Mesothelial cell of epicardium (in vitro differentiated cells): ENCODE results near the gene RELT. TPM values are rescaled to one million over a fixed set of nuclear protein-coding genes. Genes with fewer than 3 reads are reported as not detected.

Experiments
- DNase-seq, 2 experiments: peaks; one replicate each; pipeline ENCODE4 v3.0.0; 2021; ENCODE audit warnings: low spot score in 2 of 2; ENCODE audit not compliant: unreplicated experiment in 2 of 2
- H3K27ac Mint-ChIP-seq: 2 replicates; pipeline ENCODE4 v1.8.0; 2021; ENCODE audit warnings: mixed read lengths
- H3K27me3 Mint-ChIP-seq: 2 replicates; pipeline ENCODE4 v1.8.0; 2021; ENCODE audit warnings: low read depth, mixed read lengths
- H3K36me3 Mint-ChIP-seq: 2 replicates; pipeline ENCODE4 v1.8.0; 2021; ENCODE audit warnings: mixed read lengths
- H3K4me1 Mint-ChIP-seq: 2 replicates; pipeline ENCODE4 v1.8.0; 2021; ENCODE audit warnings: mixed read lengths
- H3K4me3 Mint-ChIP-seq: 2 replicates; pipeline ENCODE4 v1.8.0; 2021; ENCODE audit warnings: mild to moderate bottlenecking, moderate library complexity, mixed read lengths
- H3K9me3 Mint-ChIP-seq: 2 replicates; pipeline ENCODE4 v1.8.0; 2021; ENCODE audit warnings: mixed read lengths
- CTCF ChIP-seq: fragments of 200-600 bp; sonication (generic); IDR thresholded peaks from one replicate; pipeline ENCODE4 v1.5.0; 2021; ENCODE audit warnings: antibody characterized with exemption; ENCODE audit not compliant: unreplicated experiment
- total RNA-seq: library from RNA; stranded (reverse); gene quantifications from 3 replicates; pipeline ENCODE4 v1.2.1, GENCODE V29; 2021

The RELT gene
- total RNA-seq, 1 donor from 2014 or later = 5.1 TPM

GRCh38 chr11:73426219-73426850 is 50.1 kb downstream of the RELT start:
- no peak for DNase-seq
- Mint-ChIP-seq H3K4me1 (peaks cover 7% of the 10 kb centered on the region), H3K27me3 (no peaks in the 10 kb centered on the region), H3K27ac (peak overlapping the region; percentile 25), H3K9me3 (no peaks in the 10 kb centered on the region), H3K36me3 (no peaks in the 10 kb centered on the region), H3K4me3 (no peak overlapping the region)
- TF ChIP-seq CTCF = no peak

DNA sequence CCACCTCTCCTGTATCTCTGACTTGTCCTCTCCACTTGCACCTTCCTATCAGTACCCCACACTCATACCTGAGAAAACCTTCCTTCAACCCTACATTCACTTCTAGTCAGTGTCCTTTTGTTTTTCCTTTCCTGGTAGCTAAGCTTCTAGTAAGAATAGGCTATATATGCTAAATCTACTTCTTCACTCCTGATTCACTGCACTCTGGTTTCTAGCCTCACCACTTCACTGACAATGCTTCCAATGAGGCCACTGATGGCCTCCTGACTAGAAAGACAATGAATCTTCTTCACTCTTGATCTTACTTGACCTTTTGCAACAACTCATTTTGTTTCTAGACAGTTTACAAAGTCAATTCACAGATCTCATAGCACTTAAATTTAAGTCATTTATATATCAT is 52.0 kb downstream of the RELT start:
- Mint-ChIP-seq H3K9me3 (no peaks in the 10 kb centered on the region), H3K36me3 (no peaks in the 10 kb centered on the region), H3K27me3 (no peaks in the 10 kb centered on the region), H3K27ac (no peak overlapping the region), H3K4me1 (peaks cover 5% of the 10 kb centered on the region), H3K4me3 (no peak overlapping the region)
- no peak for TF ChIP-seq CTCF
- no peak for DNase-seq

- DNase-seq = no peak
- Mint-ChIP-seq H3K4me3 (no peak overlapping the region), H3K36me3 (no peaks in the 10 kb centered on the region), H3K27me3 (no peaks in the 10 kb centered on the region), H3K27ac (no peak overlapping the region), H3K4me1 (peaks cover 5% of the 10 kb centered on the region), H3K9me3 (no peaks in the 10 kb centered on the region)
- no peak for TF ChIP-seq CTCF
Observed at GRCh38 chr11:73428699-73429098, 52.5 kb downstream of the RELT start.

DNA sequence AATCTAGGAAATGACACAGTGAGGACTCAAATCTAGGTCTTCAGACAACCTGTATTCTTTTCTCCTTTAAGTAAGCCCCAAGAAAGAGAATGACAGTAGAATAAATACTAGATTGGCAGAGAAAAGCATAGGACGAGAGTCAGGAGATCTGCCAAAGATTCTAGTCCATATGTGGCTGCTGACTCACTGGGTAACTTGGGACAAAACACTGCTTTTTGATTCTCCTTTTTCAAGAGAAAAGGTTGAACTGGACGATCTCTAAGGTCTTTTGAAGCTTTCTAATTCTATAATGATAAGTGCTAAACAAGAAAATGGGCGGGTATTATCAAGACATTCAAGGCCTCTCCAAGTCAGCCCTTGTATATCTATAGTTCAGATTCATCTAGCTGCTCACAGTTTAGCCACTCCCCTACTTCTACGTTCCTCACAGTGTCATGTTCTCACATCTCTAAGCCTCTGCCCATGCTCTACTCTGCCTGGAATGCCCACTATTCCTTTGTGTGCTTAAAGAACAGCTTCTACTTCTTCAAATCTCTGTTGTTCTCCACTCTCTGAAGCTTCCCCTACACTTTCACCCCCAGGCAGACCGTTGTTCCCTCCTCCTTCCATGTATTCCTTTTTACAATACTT is 53.0 kb downstream of the RELT start:
- no peaks in the 10 kb centered on the region for H3K36me3 Mint-ChIP-seq
- no peak for TF ChIP-seq CTCF
- no peak overlapping the region for H3K4me3 Mint-ChIP-seq
- no peak overlapping the region for H3K27ac Mint-ChIP-seq
- H3K27me3 Mint-ChIP-seq = no peaks in the 10 kb centered on the region
- H3K9me3 Mint-ChIP-seq = no peaks in the 10 kb centered on the region
- no peak for DNase-seq
- H3K4me1 Mint-ChIP-seq = peaks cover 5% of the 10 kb centered on the region

DNA sequence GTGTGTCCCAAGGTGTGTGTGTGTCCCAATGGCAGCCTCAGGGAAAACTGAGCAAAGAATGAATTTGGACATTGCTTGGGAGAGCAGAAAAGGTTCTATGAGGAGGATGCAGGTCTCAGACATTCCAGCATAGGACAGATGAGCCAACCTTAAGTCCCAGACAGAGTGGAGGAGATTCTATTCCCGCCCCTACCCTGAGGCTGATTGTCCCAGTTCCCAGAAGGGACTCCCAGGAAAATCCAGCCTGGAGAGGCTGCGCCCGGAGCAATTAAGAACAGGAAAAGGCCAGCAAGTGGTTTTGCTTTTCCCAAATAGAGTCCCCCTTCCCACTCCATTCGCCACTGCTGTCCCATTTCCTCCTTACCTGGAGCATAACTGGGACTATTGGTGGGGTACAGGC is 54.1 kb downstream of the RELT start:
- Mint-ChIP-seq H3K4me1 (peaks cover 5% of the 10 kb centered on the region), H3K27ac (no peak overlapping the region), H3K36me3 (no peaks in the 10 kb centered on the region)

More for the DNA sequence above, 54.1 kb downstream of the RELT start:
- no peak overlapping the region for H3K4me3 Mint-ChIP-seq
- H3K27me3 Mint-ChIP-seq = no peaks in the 10 kb centered on the region
- DNase-seq = no peak
- no peaks in the 10 kb centered on the region for H3K9me3 Mint-ChIP-seq
- TF ChIP-seq CTCF = no peak
